GM21390 (cell line): ENCODE data around the gene CRABP2.

Experiments
- ATAC-seq: cut with Tn5 transposase; IDR thresholded peaks from one replicate; pipeline ENCODE4 v1.9.1; 2021; ENCODE audit not compliant: unreplicated experiment

CRABP2 gene

GRCh38 chr1:156705321-156705917, at the start of gene CRABP2:
CRABP2 (minus strand) TSS chr1:156705583; CDS start chr1:156705446, 137 bp downstream.
- no peak for ATAC-seq

- ATAC-seq: no peak
These were observed 48.8 kb upstream of the CRABP2 start for GRCh38 chr1:156754219-156754618.

DNA sequence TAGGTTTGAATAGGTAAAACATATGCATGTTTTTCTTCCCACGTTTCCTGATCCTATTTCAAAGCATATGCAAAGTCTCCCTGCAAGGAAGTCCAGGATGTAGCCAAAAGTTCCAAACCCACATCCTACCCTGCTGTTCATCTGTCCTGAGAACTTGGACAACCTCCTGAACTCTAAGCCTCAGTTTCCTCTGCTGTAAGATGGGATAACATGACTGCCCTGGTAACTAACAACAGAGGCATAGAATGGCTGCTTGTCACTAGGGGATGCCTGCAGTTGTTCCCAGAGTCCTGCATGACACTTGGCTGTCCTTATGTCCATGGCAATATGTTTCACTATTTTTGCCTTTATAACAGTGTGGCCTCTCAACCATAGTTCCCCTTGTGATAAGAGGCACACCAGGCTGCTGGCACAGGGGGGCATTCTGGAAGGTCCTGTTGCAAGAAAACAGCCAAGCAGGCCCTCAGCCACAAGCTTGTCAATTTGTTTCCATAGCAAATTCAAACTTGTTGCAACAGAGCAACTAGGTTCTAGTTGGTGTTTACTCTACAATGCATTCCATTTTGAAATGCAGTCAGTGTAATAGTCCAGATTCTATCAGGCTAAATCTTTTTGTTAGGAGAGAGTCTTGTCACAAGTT, 47.6 kb upstream of the CRABP2 start:
- no peak for ATAC-seq

DNA sequence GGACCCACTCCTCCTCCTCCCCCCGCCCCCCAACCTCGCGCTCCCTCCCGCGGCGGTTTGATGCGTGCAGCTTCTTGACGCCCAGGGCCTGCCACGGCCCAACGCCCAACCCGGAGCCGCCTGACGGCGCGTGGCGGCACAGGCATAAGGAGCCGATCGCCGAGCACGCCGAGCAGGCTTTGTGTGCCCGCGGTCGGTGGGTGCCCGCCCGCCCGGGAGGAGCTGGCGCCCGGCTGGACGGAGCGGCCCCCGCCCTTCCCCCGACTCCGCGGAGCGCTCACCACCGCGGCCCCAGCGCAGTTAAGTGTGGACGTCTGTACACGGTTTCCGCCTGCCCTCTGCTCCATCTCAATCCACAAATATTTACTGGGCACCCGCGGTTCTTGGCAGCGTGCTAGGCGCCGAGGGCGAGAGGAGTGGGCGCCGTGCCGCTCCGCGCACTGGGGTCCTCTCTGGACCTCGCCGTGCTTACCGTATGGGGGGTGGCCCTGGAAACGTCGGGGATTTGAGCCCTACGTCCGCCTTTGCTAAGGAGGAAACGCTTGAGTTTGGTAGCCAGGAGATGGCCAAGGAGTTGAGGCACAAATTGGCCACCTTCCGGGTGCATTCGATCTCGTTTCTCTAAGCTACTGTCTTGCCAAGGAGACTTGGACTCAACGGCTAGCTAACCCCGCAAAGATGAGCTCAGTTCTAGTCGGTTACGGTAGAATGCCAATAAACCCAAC, 46.5 kb upstream of the CRABP2 start:
- ATAC-seq: peak; percentile 53

- ATAC-seq: no peak
These were observed 46.0 kb upstream of the CRABP2 start, which contains the start of gene HDGF for GRCh38 chr1:156751451-156751756. HDGF (minus strand) TSS chr1:156751675; CDS start chr1:156751429, 246 bp downstream.

- no peak for ATAC-seq
These were observed 45.5 kb upstream of the CRABP2 start for GRCh38 chr1:156750711-156751450.

DNA sequence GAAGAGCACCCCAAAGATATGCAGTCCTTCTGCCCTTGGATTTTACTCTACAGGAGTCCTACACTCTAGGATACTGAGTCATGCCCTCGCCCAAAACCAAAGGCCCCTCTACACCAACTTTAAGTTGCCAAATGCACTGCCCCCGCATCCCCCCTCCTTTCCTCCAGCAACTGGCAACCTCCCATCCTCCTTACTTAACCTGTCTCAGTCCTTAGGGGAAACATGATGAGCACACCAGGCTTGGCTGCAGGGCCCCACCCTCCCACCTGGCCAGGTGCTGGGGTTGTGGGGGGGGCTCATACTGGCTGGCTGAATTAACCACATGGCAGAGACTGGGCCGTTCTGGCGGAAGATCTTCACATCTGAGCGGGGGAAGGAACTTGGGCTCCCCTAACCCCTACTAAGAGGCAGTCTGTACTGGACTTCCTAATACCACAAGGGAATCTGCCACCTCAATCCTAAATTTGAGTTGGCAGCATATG, 44.8 kb upstream of the CRABP2 start:
- no peak for ATAC-seq

DNA sequence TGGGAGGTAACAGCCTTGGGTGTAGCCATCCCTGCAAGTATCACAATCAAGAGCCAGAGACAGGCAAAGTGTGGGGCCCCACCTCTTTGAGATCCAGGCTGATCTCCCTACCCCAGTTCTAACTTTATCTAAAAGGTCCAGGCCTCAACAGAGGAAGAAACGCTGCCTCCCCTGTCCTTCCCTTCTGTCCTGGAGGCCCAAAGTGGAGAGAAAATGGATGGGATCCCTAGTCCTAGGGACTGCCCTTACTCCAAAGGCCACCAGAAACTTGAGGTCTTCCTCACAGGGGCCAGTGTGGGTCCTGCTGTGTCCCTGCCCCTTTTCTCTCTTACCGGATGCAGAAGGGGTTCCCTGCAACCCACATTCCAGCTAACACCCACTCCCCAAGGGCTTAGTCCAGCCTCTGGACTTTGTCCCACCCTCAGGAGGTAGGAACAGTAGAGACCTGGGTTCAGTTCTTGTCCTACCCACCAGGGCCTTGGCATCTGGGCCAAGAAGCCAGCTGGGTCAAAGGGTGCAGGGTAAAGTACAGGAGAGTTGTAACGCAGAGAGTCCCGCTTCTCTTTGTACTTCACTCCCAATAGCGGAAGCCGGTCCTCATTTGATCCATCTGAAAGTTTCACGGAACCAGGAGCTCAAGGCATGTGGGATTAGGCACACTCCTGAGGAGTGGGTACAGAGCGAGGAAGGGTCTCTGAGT, 44.2 kb upstream of the CRABP2 start:
- no peak for ATAC-seq

DNA sequence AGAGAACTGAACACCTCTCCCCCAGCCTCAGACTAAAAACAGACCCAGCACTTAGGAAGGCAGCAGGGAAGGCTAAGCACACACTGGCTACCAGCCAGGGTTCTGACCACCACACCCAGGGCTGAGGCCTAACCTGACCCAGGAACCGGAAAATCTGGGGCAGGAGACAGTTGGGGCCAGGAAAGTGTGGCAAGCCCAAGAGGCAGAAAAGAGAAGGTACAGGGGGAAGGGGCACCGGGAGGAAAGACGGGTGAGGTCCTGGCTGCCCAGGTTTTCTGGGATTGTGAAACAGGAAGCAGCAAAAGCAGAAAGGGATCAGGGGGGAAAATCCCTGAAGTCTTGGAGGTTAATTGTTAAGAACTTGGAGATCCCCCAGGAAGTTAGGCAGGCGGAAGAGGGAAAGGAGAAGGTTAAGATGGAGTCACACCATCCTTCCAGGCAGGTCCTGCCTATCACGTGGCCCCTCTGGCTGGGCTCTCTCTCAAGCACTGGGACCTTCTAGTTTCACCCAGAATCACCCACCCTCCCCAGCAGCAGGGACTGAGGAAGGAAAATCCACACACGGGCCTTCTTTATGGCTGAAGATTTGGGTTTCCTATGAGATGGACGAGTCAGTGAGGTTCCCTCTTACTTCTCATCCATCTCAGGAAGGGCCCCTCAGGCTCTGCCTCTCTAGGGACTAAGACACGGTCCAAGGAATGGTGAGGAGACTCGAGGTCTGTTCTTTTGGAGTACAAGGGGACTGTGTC, 43.5 kb upstream of the CRABP2 start:
- no peak for ATAC-seq

GRCh38 chr1:156747742-156748669, 42.6 kb upstream of the CRABP2 start:
- no peak for ATAC-seq

DNA sequence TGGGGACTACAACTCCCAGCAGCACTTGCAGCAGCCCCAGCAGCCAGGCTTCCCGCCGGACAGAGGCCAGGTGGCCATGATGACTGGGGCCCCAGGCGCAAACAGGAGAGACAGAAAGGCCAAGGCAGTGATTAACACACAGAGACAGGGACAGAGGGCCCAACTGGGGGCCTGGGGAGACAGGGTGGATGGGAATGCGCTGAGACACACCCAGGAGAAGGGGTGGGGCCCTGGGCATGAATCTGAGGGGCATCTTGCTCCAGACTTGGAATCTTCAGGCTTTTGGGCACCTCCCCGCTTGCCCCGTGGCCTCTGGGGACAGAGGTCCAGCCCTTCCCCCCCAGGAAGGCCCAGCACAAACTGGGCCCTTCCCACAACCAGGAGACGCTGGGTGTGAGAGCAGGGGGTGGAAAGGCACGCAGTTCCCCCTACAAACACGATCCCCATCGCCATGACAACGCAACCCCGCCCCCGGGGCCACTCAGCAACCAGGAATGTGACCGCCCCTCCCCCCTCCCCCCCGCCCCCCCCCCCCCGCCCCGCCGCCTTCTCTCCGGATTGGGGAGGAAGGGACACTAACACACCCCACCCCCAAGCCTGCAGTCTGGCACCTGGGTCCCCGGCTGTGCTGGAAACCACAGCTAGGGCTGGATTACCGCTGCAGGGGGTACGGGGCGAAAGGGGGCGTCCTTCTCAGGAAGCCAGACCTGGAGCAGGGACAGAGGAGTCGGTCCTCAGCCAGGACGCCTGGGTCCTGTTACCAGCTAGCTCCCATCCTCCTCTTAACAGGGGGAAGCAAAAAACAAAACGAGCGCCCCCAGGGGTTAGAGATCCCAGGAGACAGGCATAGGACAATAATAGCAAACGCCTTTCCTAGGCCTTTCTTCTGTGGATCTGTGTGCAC, 41.6 kb upstream of the CRABP2 start:
- ATAC-seq: no peak

DNA sequence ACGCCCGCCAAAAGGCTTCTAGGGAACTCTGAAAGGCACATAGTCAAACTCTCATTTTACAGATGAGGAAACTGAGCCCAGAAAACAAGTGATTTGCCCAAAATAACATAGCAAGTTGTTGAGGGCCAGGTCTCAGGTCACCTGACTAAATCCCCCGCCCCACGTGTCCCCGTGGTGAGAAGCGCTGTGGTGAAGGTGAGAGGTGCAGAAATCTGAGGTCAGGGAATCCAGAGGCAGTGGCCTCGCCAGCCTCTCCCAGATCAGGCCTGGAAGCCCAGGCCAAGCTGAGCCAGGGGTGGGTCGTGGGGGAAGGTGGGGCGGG, 41.0 kb upstream of the CRABP2 start:
- ATAC-seq: no peak

DNA sequence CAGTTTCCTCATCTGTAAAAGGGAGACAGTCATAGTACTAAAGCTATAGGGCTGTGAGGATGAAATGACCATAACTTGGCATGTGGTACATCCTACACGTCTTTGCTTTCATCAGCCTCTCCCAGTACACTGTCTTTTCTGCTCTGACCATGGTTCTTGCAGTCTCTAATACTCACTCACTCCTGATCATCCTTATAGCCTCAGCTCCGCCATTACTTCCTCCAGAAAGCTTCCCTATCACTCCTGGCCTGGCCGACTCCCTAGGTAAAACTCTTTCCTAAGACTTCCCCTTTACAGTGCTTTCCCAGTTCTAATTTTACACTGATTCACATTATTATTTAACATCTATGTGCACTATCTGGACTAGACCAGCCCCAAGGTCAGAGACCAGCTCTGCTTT, 40.5 kb upstream of the CRABP2 start:
- ATAC-seq: no peak

DNA sequence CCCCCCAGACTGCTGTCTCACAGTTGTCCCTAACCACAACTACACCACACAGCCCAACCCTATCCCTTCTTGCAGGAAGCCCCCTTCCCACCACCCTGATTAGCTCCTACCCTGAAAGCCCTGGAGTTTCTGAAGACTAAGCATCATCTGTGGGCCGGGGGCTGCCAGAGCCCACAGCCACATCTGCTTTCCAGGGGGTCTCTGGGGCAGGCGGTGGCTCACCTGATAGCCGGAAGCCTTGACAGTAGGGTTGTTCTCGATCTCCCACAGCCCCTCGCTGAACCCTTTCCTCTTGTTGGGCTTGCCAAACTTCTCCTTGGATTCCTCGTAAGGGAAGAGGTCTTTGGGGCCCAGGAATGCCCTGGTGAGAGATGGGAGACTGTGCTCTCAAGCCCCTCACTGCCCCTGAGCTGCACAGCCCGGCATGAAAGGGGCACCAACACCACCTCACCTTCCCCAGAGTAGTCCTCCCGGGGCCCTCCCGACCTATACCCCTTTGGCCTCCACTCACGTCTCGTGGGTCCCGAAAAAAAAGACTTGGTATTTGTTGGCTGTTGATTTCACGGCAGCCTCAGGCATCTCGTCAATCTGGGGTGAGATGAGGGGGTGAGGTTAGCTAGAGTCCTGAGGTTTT, 39.5 kb upstream of the CRABP2 start:
- ATAC-seq: no peak

GRCh38 chr1:156744344-156744743, 39.0 kb upstream of the CRABP2 start:
- no peak for ATAC-seq

- no peak for ATAC-seq
These were observed 38.3 kb upstream of the CRABP2 start for GRCh38 chr1:156743367-156744302.

- no peak for ATAC-seq
These were observed 37.4 kb upstream of the CRABP2 start for GRCh38 chr1:156742801-156743200.
